Activated T-cell treated with anti-CD3 and anti-CD28 coated beads for 48 hours (primary cell): ENCODE results near the gene EGLN3.
A peak's percentile ranks its signal among the peaks of the same experiment; 100 is the strongest.
"Not testable (repeated sequence)": the region's sequence is repeated elsewhere in the genome, so short reads cannot be mapped to it uniquely, and the experiment has no call there.

Experiments
- DNase-seq: peaks from one replicate; pipeline ENCODE4 v3.0.0-alpha.2; 2020; ENCODE audit warnings: low read depth

Gene EGLN3

GRCh38 chr14:33950320-33951182 is at the start of gene EGLN3:
TSS of gene EGLN3 (minus strand) at chr14:33951074. CDS start at chr14:33950752, 322 bp downstream.
- peak; percentile 65 for DNase-seq

GRCh38 chr14:34000396-34000795 is 49.5 kb upstream of the EGLN3 start:
- DNase-seq = no peak

DNA sequence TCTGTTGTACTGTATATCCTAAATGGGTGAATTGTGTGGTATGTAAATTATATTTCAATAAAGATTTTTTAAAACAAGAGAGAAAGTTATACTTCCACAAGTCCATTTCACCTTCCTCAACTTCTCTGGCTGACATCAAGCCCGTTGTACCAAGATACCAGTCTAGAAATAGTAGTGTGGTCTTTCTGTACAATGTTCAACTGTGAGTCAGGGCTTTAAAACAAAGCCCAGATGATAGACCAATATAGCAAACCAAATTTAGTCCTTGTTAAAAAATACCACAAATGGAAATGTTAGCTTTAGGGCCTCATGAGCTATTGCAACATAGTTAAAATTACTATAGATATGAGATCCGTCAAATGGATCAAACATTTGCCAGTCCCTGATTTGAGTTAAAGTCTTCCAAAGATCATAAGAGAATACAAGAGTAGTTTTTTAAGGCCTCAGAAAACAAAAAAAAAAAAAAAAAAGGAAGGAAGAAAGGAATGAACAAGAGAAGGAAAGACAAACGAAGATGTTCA is 49.0 kb upstream of the EGLN3 start:
- DNase-seq = no peak

GRCh38 chr14:33997611-33998010 is 46.7 kb upstream of the EGLN3 start:
- DNase-seq = no peak

- DNase-seq = no peak
Measured at GRCh38 chr14:33996462-33996861, 45.6 kb upstream of the EGLN3 start.

- DNase-seq = no peak
Measured at GRCh38 chr14:33993246-33993645, 42.4 kb upstream of the EGLN3 start.

DNA sequence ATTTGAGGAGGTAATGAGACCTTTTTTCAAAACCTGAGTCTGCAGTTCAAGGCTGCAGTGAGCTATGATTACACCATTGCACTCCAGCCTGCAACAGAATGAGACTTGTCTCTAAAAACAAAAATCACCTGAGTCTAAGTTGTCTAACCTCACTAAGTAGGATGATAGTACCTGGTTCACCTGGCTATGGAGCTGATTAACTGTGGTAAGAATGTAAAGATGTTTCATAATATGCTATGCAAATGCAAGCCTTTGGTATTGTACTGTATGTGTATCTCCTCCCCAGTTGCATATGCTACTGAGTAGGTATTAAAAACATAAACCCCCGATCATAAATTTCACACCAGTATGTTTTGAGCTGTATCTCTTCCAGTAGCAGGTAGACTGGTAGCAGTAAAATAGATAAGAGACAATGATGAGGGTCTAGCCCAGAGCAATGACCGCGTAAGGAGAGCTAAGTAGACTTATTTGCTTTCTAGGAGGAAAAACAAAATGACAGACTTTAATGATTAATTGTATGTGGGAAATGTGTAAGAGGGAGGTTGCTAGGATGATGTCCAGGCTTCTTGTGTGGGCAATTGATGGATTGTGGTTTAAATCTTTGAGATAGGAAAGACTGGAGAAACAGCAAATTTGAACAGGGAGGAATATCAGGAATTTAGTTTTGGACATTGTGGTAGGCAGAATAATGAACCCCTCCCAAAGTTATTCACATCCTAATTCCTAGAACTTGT is 41.6 kb upstream of the EGLN3 start:
- DNase-seq = no peak

DNA sequence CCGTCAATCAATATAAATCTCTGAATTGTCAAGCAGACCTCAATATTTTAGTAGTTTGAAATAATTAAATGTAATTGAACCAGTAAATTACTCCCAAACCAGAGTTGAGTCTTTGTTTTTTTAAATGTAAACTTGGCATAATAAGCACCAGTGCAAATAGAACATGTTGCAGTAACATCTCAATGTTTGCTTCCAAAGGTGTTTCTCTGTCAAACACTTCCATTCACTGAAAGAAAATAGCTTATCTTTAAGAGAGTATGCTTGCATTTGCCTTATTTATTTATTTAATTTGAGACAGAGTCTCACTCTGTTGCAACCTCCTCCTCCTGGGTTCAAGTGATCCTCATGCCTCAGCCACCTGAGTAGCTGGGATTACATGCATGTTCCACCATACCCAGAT is 39.9 kb upstream of the EGLN3 start:
- no peak for DNase-seq

- no peak for DNase-seq
Measured at GRCh38 chr14:33987565-33988080, 36.7 kb upstream of the EGLN3 start.

GRCh38 chr14:33986804-33987203 is 35.9 kb upstream of the EGLN3 start:
- no peak for DNase-seq

DNA sequence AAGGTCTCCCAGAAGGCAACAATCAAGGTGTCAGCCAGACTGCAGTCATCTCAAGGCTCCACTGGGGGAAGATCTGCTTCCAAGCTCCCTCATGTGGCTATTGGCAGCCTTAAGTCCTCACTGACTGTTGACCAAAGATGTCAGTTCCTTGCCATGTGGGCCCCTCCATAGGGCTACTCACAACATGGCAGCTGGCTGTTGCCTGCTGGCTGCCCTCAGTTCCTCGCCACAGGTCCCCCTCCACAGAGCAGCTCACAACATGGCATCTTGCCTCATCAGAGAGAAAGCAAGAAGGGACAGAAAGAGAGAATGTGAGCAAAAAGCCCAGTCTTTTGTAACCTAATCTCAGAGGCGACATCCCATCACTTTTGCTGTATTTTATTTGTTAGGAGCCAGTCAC is 34.4 kb upstream of the EGLN3 start:
- DNase-seq = no peak

DNA sequence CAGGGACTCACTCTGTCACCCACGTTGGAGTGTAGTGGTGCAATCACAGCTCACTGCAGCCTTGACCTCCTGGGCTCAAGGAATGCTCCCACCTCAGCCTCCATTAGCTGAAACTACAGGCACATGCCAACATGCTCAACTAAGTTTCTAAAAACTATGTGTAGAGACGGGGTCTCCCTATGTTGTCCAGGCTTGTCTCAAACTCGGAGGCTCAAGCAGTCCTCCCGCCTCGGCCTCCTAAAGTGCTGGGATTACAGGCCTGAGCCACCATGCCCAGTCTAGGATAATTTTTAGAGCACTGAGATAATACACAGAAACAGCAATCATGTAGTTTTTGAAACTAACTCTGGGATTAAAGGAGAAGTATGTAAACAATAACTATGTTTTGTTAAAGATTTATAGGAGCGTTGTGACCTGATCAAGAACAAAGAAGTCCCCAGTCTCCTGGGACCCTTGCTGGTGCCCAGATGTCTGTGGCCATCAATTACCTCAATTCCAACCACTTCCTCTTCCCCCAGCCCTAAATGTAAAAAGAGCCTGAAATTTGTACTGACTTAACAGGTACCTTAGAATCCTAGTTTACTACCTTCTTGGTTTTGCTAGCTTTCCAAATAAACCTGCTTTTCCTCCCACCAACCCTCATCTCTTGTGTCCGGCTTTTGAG is 28.9 kb upstream of the EGLN3 start:
- no peak for DNase-seq

DNA sequence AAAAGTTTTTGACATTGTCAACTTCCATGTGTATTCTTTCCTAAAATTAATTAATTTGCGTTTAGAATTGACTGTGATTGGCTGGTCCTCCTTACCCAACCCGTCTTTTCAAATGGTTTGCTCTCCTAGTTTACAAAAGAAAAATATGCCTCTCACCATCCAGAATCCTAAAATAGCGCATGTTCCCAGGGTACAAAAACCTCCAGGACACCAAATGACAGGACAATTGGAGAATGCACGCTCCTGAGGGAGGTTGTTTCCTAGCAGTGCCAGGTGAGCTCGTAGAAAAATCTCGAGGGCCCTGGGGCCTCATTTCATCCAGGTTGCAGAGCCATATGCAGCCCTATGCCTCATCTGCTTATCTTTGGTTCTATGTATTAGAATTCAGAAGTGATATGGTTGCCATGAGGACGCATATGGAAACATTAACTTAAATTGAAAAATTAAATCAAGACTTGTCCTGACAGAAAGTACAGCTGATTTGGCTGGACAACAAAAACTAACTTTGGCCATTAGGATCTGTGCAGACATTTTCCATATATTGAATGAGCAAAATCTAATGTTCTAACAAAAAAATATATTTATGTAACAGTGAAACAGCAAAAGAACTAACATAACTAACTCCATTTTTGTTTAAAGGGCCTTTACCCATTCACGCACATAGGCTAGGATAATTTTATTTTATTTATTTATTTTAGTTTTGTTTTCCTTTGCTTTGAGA is 28.2 kb upstream of the EGLN3 start:
- no peak for DNase-seq

- DNase-seq = no peak
Measured at GRCh38 chr14:33972583-33973081, 21.8 kb upstream of the EGLN3 start.

- not testable (repeated sequence) for DNase-seq
Measured at GRCh38 chr14:33969846-33970245, 19.0 kb upstream of the EGLN3 start.

- no peak for DNase-seq
Measured at GRCh38 chr14:33968722-33969121, 17.8 kb upstream of the EGLN3 start.

DNA sequence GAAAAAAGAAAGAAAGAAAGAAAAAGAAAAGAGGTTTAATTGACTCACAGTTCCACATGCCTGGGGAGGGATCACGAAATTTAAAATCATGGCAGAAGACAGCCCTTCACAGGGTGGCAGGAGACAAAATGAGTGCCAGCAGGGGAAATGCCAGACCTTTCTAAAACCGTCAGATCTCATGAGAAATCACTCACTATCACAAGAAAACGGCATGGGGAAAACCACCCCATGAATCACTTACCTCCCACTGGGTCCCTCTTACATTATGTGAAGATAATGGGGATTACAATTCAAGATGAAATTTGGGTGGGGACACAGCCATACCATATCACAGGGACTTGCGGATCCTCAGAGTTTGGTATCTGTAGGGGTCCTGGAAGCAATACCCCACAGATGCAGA is 16.3 kb upstream of the EGLN3 start:
- no peak for DNase-seq

- DNase-seq = no peak
Measured at GRCh38 chr14:33966276-33966675, 15.4 kb upstream of the EGLN3 start.

GRCh38 chr14:33964599-33965317 is 13.9 kb upstream of the EGLN3 start:
- DNase-seq = no peak

DNA sequence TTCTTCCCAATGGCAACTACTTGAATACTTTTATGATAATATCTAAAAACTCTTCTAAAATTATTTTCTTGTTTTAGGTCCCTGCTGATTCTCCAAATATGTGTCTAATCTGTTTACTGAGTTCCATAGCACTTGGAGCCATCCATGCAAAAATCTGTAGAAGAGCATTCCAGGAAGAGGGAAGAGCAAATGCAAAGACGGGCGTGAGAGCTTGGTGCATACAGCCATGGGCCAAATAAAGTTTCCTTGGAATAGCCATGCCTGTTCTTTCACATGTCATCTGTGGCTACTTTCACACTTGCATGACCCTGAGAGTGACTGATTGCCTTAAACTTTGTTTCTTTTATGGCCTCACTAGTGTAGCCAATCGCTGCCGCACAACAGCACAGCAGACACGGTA is 13.0 kb upstream of the EGLN3 start:
- DNase-seq = no peak

DNA sequence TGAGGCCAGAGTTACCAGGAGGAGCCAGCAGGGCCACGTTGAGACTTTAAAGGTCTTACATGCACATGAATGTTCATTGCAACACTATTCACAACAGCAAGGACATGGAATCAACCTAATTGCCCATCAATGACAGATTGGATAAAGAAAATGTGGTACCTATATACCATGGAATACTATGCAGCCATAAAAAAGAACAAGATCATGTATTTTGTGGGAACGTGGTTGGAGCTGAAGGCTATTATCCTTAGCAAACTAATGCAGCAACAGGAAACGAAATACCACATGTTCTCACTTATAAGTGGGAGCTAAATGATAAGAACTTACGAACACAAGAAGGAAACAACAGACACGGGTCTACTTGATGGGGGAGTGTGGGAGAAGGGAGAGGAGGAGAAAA is 11.6 kb upstream of the EGLN3 start:
- not testable (repeated sequence) for DNase-seq
